COR-L47 (cell line): ENCODE data around the gene STMN3.

Experiments
- DNase-seq: peaks from one replicate; lab custom pipeline; 2025; lab: John Stamatoyannopoulos, UW

STMN3 gene

GRCh38 chr20:63692436-63693082 is 39.3 kb upstream of the STMN3 start:
- DNase-seq, result no peak

DNA sequence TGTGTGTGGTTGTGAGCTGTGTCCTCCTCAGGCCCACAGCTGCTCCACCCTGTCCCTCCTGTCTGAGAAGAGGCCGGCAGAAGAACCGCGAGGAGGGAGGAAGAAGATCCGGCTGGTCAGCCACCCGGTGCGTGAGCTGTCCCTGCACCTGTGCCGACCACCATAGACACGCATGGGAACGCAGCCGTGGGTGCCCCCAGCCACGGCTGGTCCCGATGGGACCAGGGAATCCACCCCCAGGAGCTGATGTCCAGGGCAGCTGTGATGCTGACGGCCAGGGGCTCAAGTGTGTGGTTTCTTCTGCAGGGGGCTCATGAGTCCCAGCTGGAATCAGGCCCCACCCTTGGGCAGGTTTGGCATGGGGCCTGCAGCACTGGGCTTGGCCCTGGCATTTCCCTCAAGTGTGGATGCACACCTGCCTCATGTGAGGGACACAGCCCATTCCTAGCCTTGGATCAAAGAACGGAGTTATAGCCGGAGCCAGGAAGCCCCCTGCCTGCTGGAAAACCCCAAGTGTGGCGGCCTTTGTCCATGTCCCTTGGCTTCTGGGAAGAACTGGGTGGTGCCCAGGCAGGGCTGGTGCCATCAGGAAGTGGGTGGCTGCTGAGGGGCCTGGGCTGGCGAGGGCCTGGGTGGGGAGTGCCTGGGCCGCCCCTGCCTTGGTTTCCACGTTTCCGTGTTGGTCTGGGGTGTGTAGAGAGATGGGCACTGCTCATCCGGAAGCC is 38.6 kb upstream of the STMN3 start:
- no peak for DNase-seq

DNA sequence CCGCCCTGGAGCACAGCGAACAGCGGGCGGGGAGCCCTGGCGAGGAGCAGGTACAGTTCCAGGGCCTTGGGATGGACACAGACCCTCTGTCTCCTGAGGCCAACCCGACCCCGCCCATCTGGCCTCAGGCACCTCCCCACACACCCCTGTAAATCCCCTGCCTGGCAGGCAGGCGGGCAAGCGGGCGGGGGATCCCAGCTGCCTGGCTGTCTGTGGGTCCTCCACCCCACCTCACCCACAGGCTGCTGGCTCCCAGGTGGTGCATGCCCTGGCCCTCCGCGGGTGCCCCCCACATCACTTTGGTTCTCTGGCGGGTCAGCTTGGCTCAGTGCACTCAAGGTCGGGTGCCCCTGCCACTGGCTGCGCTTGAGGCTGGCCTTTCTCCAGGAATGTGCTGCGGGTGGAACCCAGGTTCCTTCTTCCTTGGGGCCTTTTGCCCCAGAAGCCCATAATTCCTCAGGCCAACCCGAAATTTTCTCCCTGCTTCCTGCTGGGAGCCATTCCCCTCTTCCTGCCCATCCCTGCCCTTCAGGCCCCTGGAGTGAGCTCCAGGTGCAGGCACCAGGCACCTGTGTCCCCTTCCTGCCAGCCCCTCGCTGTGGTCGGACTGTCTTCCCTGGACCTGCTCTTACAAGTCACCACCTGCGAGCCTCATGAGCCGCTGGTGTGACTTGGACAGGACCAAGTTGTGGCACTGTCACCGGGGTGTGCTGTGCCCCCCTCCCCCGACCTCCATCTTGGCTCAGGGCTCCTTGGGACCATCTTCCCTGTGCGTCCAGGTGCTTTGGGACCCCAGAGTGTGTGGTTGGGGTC is 37.9 kb upstream of the STMN3 start:
- no peak for DNase-seq

- no peak for DNase-seq
Observed at GRCh38 chr20:63690003-63690897, 37.0 kb upstream of the STMN3 start.

- no peak for DNase-seq
Observed at GRCh38 chr20:63689046-63690002, 36.1 kb upstream of the STMN3 start.

DNA sequence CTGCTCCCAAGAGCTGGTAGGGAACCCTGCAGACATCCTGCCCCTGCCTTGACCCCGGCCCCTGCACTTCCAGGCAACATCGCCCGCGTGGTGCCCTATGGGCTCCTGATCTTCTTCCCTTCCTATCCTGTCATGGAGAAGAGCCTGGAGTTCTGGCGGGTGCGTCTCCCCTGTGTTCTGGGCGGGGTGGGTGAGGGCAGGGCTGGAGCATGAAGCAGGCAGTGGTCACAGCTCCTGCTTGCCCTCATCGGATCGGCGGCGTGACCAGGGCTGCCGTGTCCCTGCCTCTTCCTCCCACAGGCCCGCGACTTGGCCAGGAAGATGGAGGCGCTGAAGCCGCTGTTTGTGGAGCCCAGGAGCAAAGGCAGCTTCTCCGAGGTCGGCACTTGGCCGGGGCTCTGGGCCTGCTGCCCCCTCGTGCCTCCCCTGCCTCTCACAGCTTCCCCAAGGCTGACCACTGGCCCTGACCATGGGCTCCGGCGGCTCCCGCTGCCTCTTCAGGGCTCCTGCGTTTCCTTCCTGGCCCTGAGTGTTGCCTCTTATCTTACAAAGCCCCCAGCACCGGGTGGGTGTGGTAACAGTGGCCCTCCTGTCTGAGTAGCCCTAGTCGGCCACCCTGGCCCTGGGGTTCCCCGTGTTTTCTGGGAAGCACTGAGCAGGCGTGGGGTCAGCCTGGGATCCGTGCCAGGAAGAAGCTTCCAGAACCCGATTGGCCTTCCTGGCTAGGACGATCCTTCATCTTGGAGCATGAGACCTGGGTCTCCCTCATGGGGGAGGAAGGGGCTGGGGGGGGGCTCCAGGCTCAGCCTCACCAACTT is 35.2 kb upstream of the STMN3 start:
- no peak for DNase-seq

GRCh38 chr20:63687419-63688178 is 34.4 kb upstream of the STMN3 start:
- no peak for DNase-seq

DNA sequence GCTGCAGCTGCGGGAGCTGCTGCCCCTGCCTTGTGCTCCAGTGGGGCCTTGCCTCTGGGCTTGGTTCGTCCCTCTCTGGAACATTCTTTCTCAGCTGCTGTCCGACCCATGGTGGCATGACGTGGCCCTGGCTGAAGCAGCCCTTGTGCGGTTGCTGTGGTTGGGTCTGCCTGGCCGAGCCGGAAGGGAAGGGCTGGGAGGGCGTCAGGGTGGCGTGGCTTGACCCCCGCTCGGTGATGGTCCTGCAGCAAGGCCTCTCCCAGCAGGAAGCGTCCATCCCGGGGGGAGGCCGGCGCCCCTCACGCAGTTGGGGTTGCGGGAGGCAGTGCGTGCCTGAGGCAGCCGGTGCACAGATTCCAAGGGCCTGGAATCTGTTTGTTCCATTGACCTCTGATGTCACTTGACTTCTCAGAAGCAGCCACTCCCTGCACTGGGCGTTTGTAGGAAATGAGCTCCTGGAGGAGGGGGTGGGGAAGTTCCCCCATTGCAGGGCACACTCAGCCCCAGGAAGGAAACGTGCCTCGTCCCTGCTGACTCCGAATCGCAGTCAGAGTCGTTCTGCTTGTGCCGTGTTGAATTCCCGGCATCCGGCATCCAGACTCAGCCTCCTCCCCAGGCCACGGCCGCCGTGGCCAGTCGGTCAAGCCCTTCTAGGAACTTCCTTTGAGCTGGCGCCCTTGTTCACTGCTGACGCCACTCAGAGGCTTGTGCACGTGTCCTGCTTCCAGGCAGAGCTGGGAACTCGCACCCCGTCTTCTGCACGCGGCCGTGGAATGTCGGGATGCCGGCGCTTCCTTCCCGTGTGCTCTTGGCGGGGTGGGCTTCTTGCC is 33.5 kb upstream of the STMN3 start:
- no peak for DNase-seq

DNA sequence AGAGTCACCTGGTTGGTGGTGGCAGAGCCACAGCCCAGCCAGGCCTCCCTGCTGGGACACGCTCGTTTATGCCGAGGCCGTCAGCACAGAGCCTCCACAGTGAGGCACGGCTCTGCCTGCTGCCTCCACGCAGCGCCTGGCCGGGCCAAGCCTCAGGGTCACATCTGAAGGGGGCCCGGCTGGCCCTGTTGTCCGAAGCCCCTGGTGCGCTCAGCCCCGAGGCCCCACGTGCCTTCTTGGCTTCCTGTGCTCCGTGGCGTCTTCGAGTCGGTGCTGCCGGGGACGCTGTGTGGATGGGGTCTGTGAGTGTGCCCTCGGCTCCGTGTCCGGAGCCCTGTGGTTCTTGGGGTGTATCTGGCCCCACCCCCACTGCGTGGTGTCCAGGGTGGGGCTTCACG is 32.9 kb upstream of the STMN3 start:
- no peak for DNase-seq

DNA sequence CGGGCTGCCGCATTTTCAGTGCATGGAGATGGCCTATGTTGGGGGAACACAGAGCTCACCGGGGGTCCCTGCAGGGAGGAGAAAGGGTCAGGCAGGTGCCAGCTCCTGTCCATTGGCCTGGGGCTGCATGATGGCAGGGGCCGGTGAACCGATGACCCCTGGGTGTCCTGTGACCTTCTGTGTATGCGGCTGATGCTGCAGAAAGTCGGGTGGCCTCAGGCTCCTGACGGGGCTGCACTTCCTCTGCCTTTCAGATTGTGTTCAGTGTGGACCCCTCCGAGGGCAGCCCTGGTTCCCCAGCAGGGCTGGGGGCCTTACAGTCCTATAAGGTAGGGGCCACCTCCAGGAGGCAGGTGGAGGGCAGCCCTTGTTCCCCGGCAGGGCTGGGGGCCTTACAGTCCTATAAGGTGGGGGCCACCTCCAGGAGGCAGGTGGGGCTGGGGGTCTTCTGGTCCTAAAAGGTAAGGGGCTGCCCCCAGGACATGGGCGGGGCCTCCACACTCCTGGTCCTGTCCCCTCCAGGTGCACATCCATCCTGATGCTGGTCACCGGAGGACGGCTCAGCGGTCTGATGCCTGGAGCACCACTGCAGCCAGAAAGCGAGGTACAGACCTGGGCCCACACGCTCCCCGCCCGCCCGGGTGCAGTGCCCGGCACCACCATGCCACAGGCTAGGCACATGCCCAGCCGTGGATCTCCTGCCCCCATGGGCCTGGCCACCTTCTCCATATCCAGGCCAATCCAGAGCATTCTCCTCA is 32.2 kb upstream of the STMN3 start:
- no peak for DNase-seq

- DNase-seq, result no peak
Observed at GRCh38 chr20:63682384-63683139, 29.3 kb upstream of the STMN3 start.

GRCh38 chr20:63681609-63682142 is 28.5 kb upstream of the STMN3 start:
- DNase-seq, result no peak

DNA sequence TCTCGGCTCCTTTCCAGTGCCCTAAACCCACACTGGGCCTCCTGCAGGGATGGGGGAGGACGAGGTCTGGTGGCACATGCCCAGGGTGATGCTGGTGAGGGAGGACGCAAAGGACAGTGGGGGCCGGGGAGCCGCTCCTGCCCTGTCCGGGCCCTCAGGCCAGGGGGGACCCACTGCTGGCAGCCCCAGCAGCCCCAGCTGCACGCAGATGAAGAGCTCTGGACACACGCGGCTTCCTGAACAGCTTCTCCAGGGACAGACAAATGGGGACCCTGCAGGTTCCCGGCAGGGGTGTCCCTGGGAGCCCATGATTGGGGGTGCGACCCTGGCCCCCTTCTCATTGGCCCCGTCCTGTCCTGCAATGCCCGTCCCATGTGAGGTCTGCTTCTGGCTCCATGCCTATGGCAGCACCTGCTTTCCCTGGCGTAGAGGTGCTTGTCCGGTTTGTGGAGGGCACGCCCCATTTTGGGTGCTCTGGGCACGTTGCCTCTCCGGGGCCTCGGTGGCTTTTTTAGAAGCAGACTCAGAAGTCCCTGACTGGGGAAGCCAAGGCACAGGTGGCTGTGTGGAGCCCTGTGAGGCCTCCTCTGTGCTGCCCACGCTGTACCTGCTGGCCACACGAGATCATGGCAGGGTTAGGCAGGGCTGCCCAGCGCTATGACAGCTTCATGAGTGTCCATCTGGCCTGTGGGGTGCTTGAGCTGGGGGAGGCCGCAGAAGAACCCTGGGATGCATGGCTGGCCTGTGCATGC is 27.8 kb upstream of the STMN3 start:
- no peak for DNase-seq

- DNase-seq, result no peak
Observed at GRCh38 chr20:63680427-63680826, 27.2 kb upstream of the STMN3 start.

- no peak for DNase-seq
Observed at GRCh38 chr20:63679799-63680305, 26.6 kb upstream of the STMN3 start.
